ENCODE results near the gene ALDH3B2.

GRCh38 chr11:67647471-67647870 lies 27.0 kb downstream of the ALDH3B2 start:
- no peak for TF ChIP-seq CTCF (IDR thresholded peaks at IDR 0.05)
- TF ChIP-seq POLR2A (IDR thresholded peaks at IDR 0.05) = no peak

All from Peyer's patch (tissue), 4 donors.